CD4-positive, alpha-beta memory T cell (primary cell): ENCODE data around the gene ZFP36L1. TPM values are rescaled to one million over a fixed set of nuclear protein-coding genes. Genes with fewer than 3 reads are reported as not detected.
A peak's percentile ranks its signal among the peaks of the same experiment; 100 is the strongest.

ENCODE experiments used
- CTCF ChIA-PET: fragments of 350-600 bp; sonication (Branson Sonifier 250); formaldehyde crosslinking; loops from one replicate; lab custom pipeline; 2021; ENCODE audit warnings: inconsistent platforms; ENCODE audit not compliant: partially characterized antibody; lab: Charles Lee
- POLR2A ChIA-PET: fragments of 350-600 bp; sonication (Branson Sonifier 250); formaldehyde crosslinking; loops from one replicate; lab custom pipeline; 2021; ENCODE audit not compliant: partially characterized antibody; lab: Charles Lee
- DNase-seq, 5 donors: peaks; one replicate each; pipeline versions ENCODE4 v3.0.0 to v3.0.0-alpha.2; 2020 to 2022; ENCODE audit warnings: mixed read lengths in 1 of 5
- H3K27ac ChIP-seq: one replicate; pipeline ENCODE4 v1.7.0; 2013; ENCODE audit warnings: low read depth, low read length
- H3K27me3 ChIP-seq: 2 replicates; pipeline ENCODE4 v1.7.0; 2013; ENCODE audit warnings: mild to moderate bottlenecking, low read length, moderate library complexity; ENCODE audit not compliant: insufficient read depth
- H3K36me3 ChIP-seq: 2 replicates; pipeline ENCODE4 v1.7.0; 2013; ENCODE audit warnings: mild to moderate bottlenecking, low read length, moderate library complexity; ENCODE audit not compliant: insufficient read depth
- H3K4me1 ChIP-seq: 2 replicates; pipeline ENCODE4 v1.7.0; 2013; ENCODE audit warnings: mild to moderate bottlenecking, low read length, moderate library complexity; ENCODE audit not compliant: insufficient read depth
- H3K4me3 ChIP-seq, 2 donors: one replicate each; pipeline ENCODE4 v1.7.0; 2013; ENCODE audit warnings: low read length in 2 of 2, mild to moderate bottlenecking in 1 of 2
- H3K9me3 ChIP-seq, 2 donors: one replicate each; pipeline ENCODE4 v1.7.0; 2013; ENCODE audit warnings: low read length in 2 of 2, control low read depth in 1 of 2; ENCODE audit not compliant: control insufficient read depth in 1 of 2
- H3K27ac Mint-ChIP-seq, 7 donors: one replicate each; pipeline ENCODE4 v1.8.0; 2020 to 2021; ENCODE audit warnings: mixed read lengths in 7 of 7, mild to moderate bottlenecking in 6 of 7, inconsistent platforms in 3 of 7, moderate library complexity in 3 of 7
- H3K27me3 Mint-ChIP-seq, 2 donors: one replicate each; pipeline ENCODE4 v1.8.0; 2020 to 2021; ENCODE audit warnings: mixed read lengths in 2 of 2
- H3K36me3 Mint-ChIP-seq, 2 donors: one replicate each; pipeline ENCODE4 v1.8.0; 2020 to 2021; ENCODE audit warnings: mixed read lengths in 2 of 2, inconsistent platforms in 1 of 2, mild to moderate bottlenecking in 1 of 2
- H3K4me1 Mint-ChIP-seq, 4 donors: one replicate each; pipeline ENCODE4 v1.8.0; 2020 to 2021; ENCODE audit warnings: mixed read lengths in 4 of 4, mild to moderate bottlenecking in 1 of 4
- H3K4me3 Mint-ChIP-seq, 8 donors: one replicate each; pipeline ENCODE4 v1.8.0; 2020 to 2021; ENCODE audit warnings: mixed read lengths in 8 of 8, mild to moderate bottlenecking in 7 of 8, moderate library complexity in 6 of 8, inconsistent platforms in 3 of 8
- H3K9me3 Mint-ChIP-seq, 8 donors: one replicate each; pipeline ENCODE4 v1.8.0; 2020 to 2021; ENCODE audit warnings: mixed read lengths in 8 of 8, mild to moderate bottlenecking in 5 of 8, inconsistent platforms in 3 of 8, moderate library complexity in 1 of 8
- intact Hi-C: fragments of 100-400 bp; cut with micrococcal nuclease; formaldehyde crosslinking; loops from one replicate; pipeline ENCODE4 v1.15.1; 2023
- polyA plus RNA-seq, 2 donors: library from polyadenylated mRNA; unstranded; fragments of 300-500 nt; fragmentation: Illumina TruSeq; gene quantifications; one replicate each; pipeline ENCODE4 v1.2.3, GENCODE V29; 2021
- total RNA-seq, 2 experiments: library from RNA; stranded (reverse); gene quantifications; one replicate each; pipeline ENCODE4 v1.2.3, GENCODE V29; 2021

Gene ZFP36L1
- total and polyA plus RNA-seq, 4 experiments from 2014 or later: 60.3 to 242 (median 177) TPM

GRCh38 chr14:68816943-68817430 lies 24.1 kb upstream of the ZFP36L1 start:
- DNase-seq: no peak
- intact Hi-C loops: loop anchor here (1.0 to 10.0 kb wide), 9 partner anchors 21 to 1202 kb away; partner anchors contain the start of gene ARG2
- H3K27me3 ChIP-seq: no peaks in the 10 kb centered on the region
- ChIA-PET POLR2A (interaction anchor here (0.6 to 26.7 kb wide), 32 partner anchors 9 to 997 kb away, joined by 3 to 1973 read pairs (median 5); partner anchors contain the start of genes RAD51B and ZFP36L1), CTCF (interaction anchor here (0.6 to 20.9 kb wide), 40 partner anchors 9 to 980 kb away, joined by 3 to 428 read pairs (median 6); partner anchors contain the start of gene ZFP36L1)
- Mint-ChIP-seq H3K27ac (peak overlapping the region; percentile 87 to 95 (median 92)), H3K4me1 (peaks cover 53 to 88% (median 67%) of the 10 kb centered on the region in 4 donors), H3K36me3 (peaks cover 0 to 1% of the 10 kb centered on the region in 2 donors), H3K27me3 (no peaks in the 10 kb centered on the region), H3K9me3 (peaks cover 0 to 1% (median 0%) of the 10 kb centered on the region in 8 donors), H3K4me3 (peak overlapping the region; percentile 79 to 85 (median 82))
- H3K27ac ChIP-seq: peak overlapping the region; percentile 81
- H3K4me3 ChIP-seq: peak overlapping the region in 1 of 2 donors; percentile 44
- H3K4me1 ChIP-seq: peaks cover 93% of the 10 kb centered on the region
- H3K9me3 ChIP-seq: no peaks in the 10 kb centered on the region
- H3K36me3 ChIP-seq: no peaks in the 10 kb centered on the region

GRCh38 chr14:68816183-68816942 lies 23.5 kb upstream of the ZFP36L1 start:
- H3K4me1 Mint-ChIP-seq: peaks cover 50 to 86% (median 67%) of the 10 kb centered on the region in 4 donors
- H3K27me3 ChIP-seq: no peaks in the 10 kb centered on the region
- peak overlapping the region; percentile 81 for H3K27ac ChIP-seq
- peaks cover 88% of the 10 kb centered on the region for H3K4me1 ChIP-seq
- peak overlapping the region; percentile 95 to 98 (median 95) for H3K27ac Mint-ChIP-seq
- DNase-seq: peak; percentile 84 to 88 (median 86)
- peak overlapping the region; percentile 82 to 93 (median 86) for H3K4me3 Mint-ChIP-seq
- peaks cover 0 to 1% (median 0%) of the 10 kb centered on the region in 8 donors for H3K9me3 Mint-ChIP-seq
- peaks cover 0 to 1% of the 10 kb centered on the region in 2 donors for H3K36me3 Mint-ChIP-seq
- intact Hi-C loops: loop anchor here (1.0 to 10.0 kb wide), 9 partner anchors 20 to 1202 kb away; partner anchors contain the start of gene ARG2
- H3K9me3 ChIP-seq: no peaks in the 10 kb centered on the region
- ChIA-PET CTCF (interaction anchor here (0.6 to 20.9 kb wide), 46 partner anchors 10 to 979 kb away, joined by 3 to 428 read pairs (median 4); partner anchors contain the start of gene ZFP36L1), POLR2A (interaction anchor here (0.6 to 26.7 kb wide), 41 partner anchors 8 to 997 kb away, joined by 3 to 1973 read pairs (median 5); partner anchors contain the start of genes RAD51B and ZFP36L1)
- H3K4me3 ChIP-seq: peak overlapping the region; percentile 32 to 44
- H3K36me3 ChIP-seq: no peaks in the 10 kb centered on the region
- no peaks in the 10 kb centered on the region for H3K27me3 Mint-ChIP-seq

GRCh38 chr14:68815298-68816182 lies 22.7 kb upstream of the ZFP36L1 start:
- intact Hi-C loops: loop anchor here (1.0 to 10.0 kb wide), 9 partner anchors 19 to 1201 kb away; partner anchors contain the start of gene ARG2
- peaks cover 0 to 1% (median 0%) of the 10 kb centered on the region in 8 donors for H3K9me3 Mint-ChIP-seq
- Histone ChIP-seq H3K27ac (peak overlapping the region; percentile 81), H3K4me3 (peak overlapping the region; percentile 32 to 44), H3K9me3 (no peaks in the 10 kb centered on the region), H3K27me3 (no peaks in the 10 kb centered on the region), H3K36me3 (no peaks in the 10 kb centered on the region), H3K4me1 (peaks cover 80% of the 10 kb centered on the region)
- peak overlapping the region; percentile 94 to 98 (median 95) for H3K27ac Mint-ChIP-seq
- peak overlapping the region; percentile 82 to 93 (median 86) for H3K4me3 Mint-ChIP-seq
- peaks cover 46 to 79% (median 65%) of the 10 kb centered on the region in 4 donors for H3K4me1 Mint-ChIP-seq
- ChIA-PET CTCF (interaction anchor here (0.9 to 20.9 kb wide), 30 partner anchors 12 to 978 kb away, joined by 3 to 428 read pairs (median 8); partner anchors contain the start of gene ZFP36L1), POLR2A (interaction anchor here (0.5 to 26.7 kb wide), 36 partner anchors 8 to 1455 kb away, joined by 3 to 1973 read pairs (median 6); partner anchors contain the start of genes ZFP36L1 and ZFYVE26)
- peak in 4 of 5 donors; percentile 41 to 53 (median 44) for DNase-seq
- peaks cover 0 to 1% of the 10 kb centered on the region in 2 donors for H3K36me3 Mint-ChIP-seq
- H3K27me3 Mint-ChIP-seq: no peaks in the 10 kb centered on the region

GRCh38 chr14:68814539-68815297 lies 21.9 kb upstream of the ZFP36L1 start:
- intact Hi-C loops: loop anchor here (5.0 to 10.0 kb wide), 2 partner anchors 932 to 1200 kb away; partner anchors contain the start of gene ARG2
- H3K4me3 Mint-ChIP-seq: peak overlapping the region; percentile 82 to 93 (median 86)
- H3K27ac ChIP-seq: peak overlapping the region; percentile 81
- no peaks in the 10 kb centered on the region for H3K27me3 ChIP-seq
- H3K27ac Mint-ChIP-seq: peak overlapping the region; percentile 94 to 98 (median 95)
- peaks cover 72% of the 10 kb centered on the region for H3K4me1 ChIP-seq
- peaks cover 40 to 71% (median 58%) of the 10 kb centered on the region in 4 donors for H3K4me1 Mint-ChIP-seq
- no peaks in the 10 kb centered on the region for H3K27me3 Mint-ChIP-seq
- H3K36me3 ChIP-seq: no peaks in the 10 kb centered on the region
- peaks cover 0 to 1% of the 10 kb centered on the region in 2 donors for H3K36me3 Mint-ChIP-seq
- ChIA-PET CTCF (interaction anchor here (0.7 to 20.9 kb wide), 23 partner anchors 11 to 881 kb away, joined by 3 to 428 read pairs (median 6); partner anchors contain the start of gene ZFP36L1), POLR2A (interaction anchor here (0.5 to 26.7 kb wide), 35 partner anchors 11 to 1454 kb away, joined by 3 to 1973 read pairs (median 4); partner anchors contain the start of genes ZFP36L1 and ZFYVE26)
- DNase-seq: peak; percentile 60 to 82 (median 64)
- H3K4me3 ChIP-seq: peak overlapping the region; percentile 44 to 64
- H3K9me3 ChIP-seq: no peaks in the 10 kb centered on the region
- H3K9me3 Mint-ChIP-seq: peaks cover 0 to 1% (median 0%) of the 10 kb centered on the region in 8 donors

GRCh38 chr14:68814238-68814538 lies 21.3 kb upstream of the ZFP36L1 start:
- Histone ChIP-seq H3K36me3 (no peaks in the 10 kb centered on the region), H3K27ac (peak overlapping the region; percentile 81), H3K4me1 (peaks cover 66% of the 10 kb centered on the region), H3K4me3 (peak overlapping the region; percentile 44 to 64), H3K27me3 (no peaks in the 10 kb centered on the region), H3K9me3 (no peaks in the 10 kb centered on the region)
- POLR2A ChIA-PET: interaction anchor here (0.5 to 26.7 kb wide), 26 partner anchors 10 to 998 kb away, joined by 3 to 1973 read pairs (median 5); partner anchors contain the start of genes ZFP36L1 and ZFYVE26
- Mint-ChIP-seq H3K4me1 (peaks cover 41 to 71% (median 53%) of the 10 kb centered on the region in 4 donors), H3K9me3 (peaks cover 0 to 1% (median 0%) of the 10 kb centered on the region in 8 donors), H3K4me3 (peak overlapping the region; percentile 82 to 93 (median 86)), H3K27ac (peak overlapping the region; percentile 94 to 98 (median 95)), H3K36me3 (peaks cover 0 to 1% of the 10 kb centered on the region in 2 donors), H3K27me3 (no peaks in the 10 kb centered on the region)
- CTCF ChIA-PET: interaction anchor here (0.8 to 20.9 kb wide), 18 partner anchors 10 to 881 kb away, joined by 3 to 428 read pairs (median 15); partner anchors contain the start of gene ZFP36L1
- intact Hi-C loops: loop anchor here (10.0 kb wide), 1 partner anchor 1199 kb away; the partner anchor contains the start of gene ARG2
- no peak for DNase-seq
